Lower lobe of right lung (tissue), 2 donors: ENCODE data around the gene GM2A. TPM values are rescaled to one million over a fixed set of nuclear protein-coding genes. Genes with fewer than 3 reads are reported as not detected.

Source experiments
- ATAC-seq, 2 donors: fragments of 200-7000 bp; cut with Tn5 transposase; one replicate each; pipeline ENCODE4 v1.9.1; 2020 to 2022; ENCODE audit warnings: mild to moderate bottlenecking in 2 of 2, moderate library complexity in 2 of 2
- DNase-seq: peaks from one replicate; pipeline ENCODE4 v3.0.0-alpha.2; 2020
- H3K27ac ChIP-seq: fragments of 200-600 bp; one replicate; pipeline ENCODE4 v1.8.0; 2022
- H3K27me3 ChIP-seq: fragments of 200-600 bp; one replicate; pipeline ENCODE4 v1.8.0; 2022; ENCODE audit warnings: low read depth
- H3K36me3 ChIP-seq: fragments of 200-600 bp; one replicate; pipeline ENCODE4 v1.8.0; 2022; ENCODE audit warnings: mild to moderate bottlenecking
- H3K4me1 ChIP-seq: fragments of 200-600 bp; one replicate; pipeline ENCODE4 v1.8.0; 2022
- H3K4me3 ChIP-seq: fragments of 200-600 bp; one replicate; pipeline ENCODE4 v1.8.0; 2022; ENCODE audit warnings: mild to moderate bottlenecking
- H3K9me3 ChIP-seq: fragments of 200-600 bp; one replicate; pipeline ENCODE4 v1.8.0; 2022
- CTCF ChIP-seq: fragments of 200-600 bp; IDR thresholded peaks from one replicate; pipeline ENCODE4 v1.8.0; 2022; ENCODE audit warnings: antibody characterized with exemption, mild to moderate bottlenecking
- intact Hi-C: fragments of 100-400 bp; cut with DNase I; formaldehyde crosslinking; loops from one replicate; pipeline ENCODE4 v1.11.0; 2022
- total RNA-seq: library from RNA; stranded (reverse); fragmentation: NEBNext Ultra II Directional; extraction: Animal tissue kit (Norgen Biotek cat#: 25700); gene quantifications from one replicate; pipeline ENCODE4 v1.2.1, GENCODE V29; 2021
- donor health status: DM: no; HTN: yes; CAD: no; lungs with severe emphysema.

Gene GM2A
- total RNA-seq, 1 donor from 2014 or later, result 129 TPM

GRCh38 chr5:151312756-151313324, 59.9 kb downstream of the GM2A start:
- TF ChIP-seq CTCF, result no peak
- intact Hi-C loops, result no loop called here
- no peaks in the 10 kb centered on the region for H3K9me3 ChIP-seq
- no peaks in the 10 kb centered on the region for H3K27me3 ChIP-seq
- H3K36me3 ChIP-seq, result no peaks in the 10 kb centered on the region
- no peak overlapping the region for H3K4me3 ChIP-seq
- H3K27ac ChIP-seq, result no peak overlapping the region
- DNase-seq (no peak), ATAC-seq (no peak)
- no peaks in the 10 kb centered on the region for H3K4me1 ChIP-seq

- ATAC-seq, result no peak
- no peak overlapping the region for H3K27ac ChIP-seq
- no peaks in the 10 kb centered on the region for H3K9me3 ChIP-seq
- no peaks in the 10 kb centered on the region for H3K36me3 ChIP-seq
- no peak for TF ChIP-seq CTCF
- no peak for DNase-seq
- H3K4me1 ChIP-seq, result no peaks in the 10 kb centered on the region
- H3K4me3 ChIP-seq, result no peak overlapping the region
- intact Hi-C loops, result no loop called here
- H3K27me3 ChIP-seq, result no peaks in the 10 kb centered on the region
Observed at GRCh38 chr5:151313357-151313756, 60.4 kb downstream of the GM2A start.

GRCh38 chr5:151315998-151316597, 63.1 kb downstream of the GM2A start:
- intact Hi-C loops, result no loop called here
- no peak overlapping the region for H3K27ac ChIP-seq
- H3K27me3 ChIP-seq, result no peaks in the 10 kb centered on the region
- ATAC-seq, result peak; percentile 90 to 91
- peak; percentile 85 for TF ChIP-seq CTCF
- H3K9me3 ChIP-seq, result no peaks in the 10 kb centered on the region
- H3K4me1 ChIP-seq, result no peaks in the 10 kb centered on the region
- no peaks in the 10 kb centered on the region for H3K36me3 ChIP-seq
- H3K4me3 ChIP-seq, result no peak overlapping the region
- DNase-seq, result peak; percentile 85

- TF ChIP-seq CTCF, result no peak
- no peak for DNase-seq
- ATAC-seq, result no peak
Observed at GRCh38 chr5:151317871-151318270, 64.9 kb downstream of the GM2A start.

GRCh38 chr5:151318850-151319732, 66.1 kb downstream of the GM2A start:
- Histone ChIP-seq H3K9me3 (no peaks in the 10 kb centered on the region), H3K27me3 (peaks cover 3% of the 10 kb centered on the region), H3K36me3 (no peaks in the 10 kb centered on the region), H3K27ac (no peak overlapping the region), H3K4me3 (no peak overlapping the region), H3K4me1 (no peaks in the 10 kb centered on the region)
- intact Hi-C loops, result no loop called here
- TF ChIP-seq CTCF, result no peak
- DNase-seq (no peak), ATAC-seq (peak in 1 of 2 donors; percentile 38)

More at GRCh38 chr5:151317871-151318270, 64.9 kb downstream of the GM2A start:
- H3K36me3 ChIP-seq, result no peaks in the 10 kb centered on the region
- intact Hi-C loops, result no loop called here
- no peaks in the 10 kb centered on the region for H3K4me1 ChIP-seq
- H3K4me3 ChIP-seq, result no peak overlapping the region
- H3K9me3 ChIP-seq, result no peaks in the 10 kb centered on the region
- no peak overlapping the region for H3K27ac ChIP-seq
- H3K27me3 ChIP-seq, result no peaks in the 10 kb centered on the region

Other genes starting within 250 kb of the GM2A start
- 855 TPM for gene GPX3, start 232.6 kb upstream of the GM2A start, total RNA-seq
- gene TNIP1, start 172.2 kb upstream of the GM2A start, total RNA-seq, result 99.6 TPM
- 120 TPM for gene ANXA6, start 95.4 kb upstream of the GM2A start, total RNA-seq
- 79.0 TPM for gene CCDC69, start 29.1 kb upstream of the GM2A start, total RNA-seq
- gene SLC36A3, start 50.6 kb downstream of the GM2A start, total RNA-seq, result not detected
- gene SLC36A2, start 94.4 kb downstream of the GM2A start, total RNA-seq, result not detected
- gene SLC36A1, start 194.4 kb downstream of the GM2A start, total RNA-seq, result 11.5 TPM